ENCODE data around the gene MAST2.
"Not testable (repeated sequence)": the region's sequence is repeated elsewhere in the genome, so short reads cannot be mapped to it uniquely, and the experiment has no call there.

Gene MAST2

GRCh38 chr1:45953934-45954847 lies 150.8 kb downstream of the MAST2 start:
- Mint-ChIP-seq H3K4me1 (no peaks in the 10 kb centered on the region), H3K9me3 (no peaks in the 10 kb centered on the region), H3K27ac (no peak overlapping the region), H3K4me3 (no peak overlapping the region), H3K36me3 (no peaks in the 10 kb centered on the region)
- ATAC-seq (no peak), DNase-seq (ENCODE audit: low spot score in 2 of 2) (no peak)

- no peak for DNase-seq (ENCODE audit: low spot score in 2 of 2)
- no peaks in the 10 kb centered on the region for H3K9me3 Mint-ChIP-seq
- no peaks in the 10 kb centered on the region for H3K36me3 Mint-ChIP-seq
- H3K4me3 Mint-ChIP-seq, result no peak overlapping the region
- no peak for ATAC-seq
- no peak overlapping the region for H3K27ac Mint-ChIP-seq
- H3K4me1 Mint-ChIP-seq, result no peaks in the 10 kb centered on the region
Observed at GRCh38 chr1:45957684-45958083, 154.3 kb downstream of the MAST2 start.

GRCh38 chr1:45958317-45958716 lies 154.9 kb downstream of the MAST2 start:
- no peaks in the 10 kb centered on the region for H3K36me3 Mint-ChIP-seq
- no peak overlapping the region for H3K27ac Mint-ChIP-seq
- no peak overlapping the region for H3K4me3 Mint-ChIP-seq
- no peaks in the 10 kb centered on the region for H3K9me3 Mint-ChIP-seq
- ATAC-seq (no peak), DNase-seq (ENCODE audit: low spot score in 2 of 2) (no peak)
- H3K4me1 Mint-ChIP-seq, result peaks cover 1% of the 10 kb centered on the region

- ATAC-seq (no peak), DNase-seq (ENCODE audit: low spot score in 2 of 2) (no peak)
- Mint-ChIP-seq H3K4me1 (peaks cover 5% of the 10 kb centered on the region), H3K9me3 (no peaks in the 10 kb centered on the region), H3K27ac (no peak overlapping the region), H3K36me3 (no peaks in the 10 kb centered on the region), H3K4me3 (no peak overlapping the region)
Observed at GRCh38 chr1:45960930-45961715, 157.7 kb downstream of the MAST2 start.

- not testable (repeated sequence) for H3K27ac Mint-ChIP-seq; H3K36me3 Mint-ChIP-seq; H3K9me3 Mint-ChIP-seq; H3K4me3 Mint-ChIP-seq; DNase-seq (ENCODE audit: low spot score in 2 of 2); ATAC-seq; H3K4me1 Mint-ChIP-seq
Observed at GRCh38 chr1:45961936-45962335, 158.5 kb downstream of the MAST2 start.

DNA sequence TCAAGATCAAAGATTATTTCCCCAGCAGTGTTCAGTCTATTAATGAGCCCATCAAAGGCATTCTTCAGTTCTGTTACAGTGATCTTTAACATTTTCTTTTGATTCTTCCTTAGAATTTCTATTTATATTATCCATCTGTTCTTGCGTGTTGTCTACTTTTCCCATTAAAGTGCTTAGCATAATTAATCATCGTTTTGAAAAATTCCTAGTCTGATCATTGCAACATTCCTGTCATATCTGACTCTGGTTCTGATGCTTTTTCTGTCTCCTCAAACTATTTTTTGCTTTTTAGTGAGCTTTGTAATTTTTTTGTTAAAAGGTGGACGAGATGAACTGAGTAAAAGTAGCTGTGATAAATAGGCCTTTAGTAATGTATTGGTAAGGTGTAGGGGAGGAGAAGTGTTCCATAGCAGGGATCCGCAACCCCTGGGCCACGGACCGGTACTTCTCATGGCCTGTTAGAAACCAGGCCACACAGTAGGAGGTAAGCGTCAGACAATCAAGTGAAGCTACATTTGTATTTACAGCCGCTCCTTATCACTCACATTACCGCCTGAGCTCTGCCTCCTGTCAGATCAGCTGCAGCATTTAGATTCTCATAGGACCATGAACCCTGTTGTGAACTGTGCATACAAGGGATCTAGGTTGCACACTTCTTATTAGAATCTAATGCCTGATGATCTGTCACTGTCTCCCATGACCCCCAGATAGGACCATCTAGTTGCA lies 165.7 kb downstream of the MAST2 start:
- ATAC-seq (no peak), DNase-seq (ENCODE audit: low spot score in 2 of 2) (no peak)
- no peaks in the 10 kb centered on the region for H3K4me1 Mint-ChIP-seq
- H3K36me3 Mint-ChIP-seq, result no peaks in the 10 kb centered on the region
- no peaks in the 10 kb centered on the region for H3K9me3 Mint-ChIP-seq
- no peak overlapping the region for H3K4me3 Mint-ChIP-seq
- H3K27ac Mint-ChIP-seq, result no peak overlapping the region

GRCh38 chr1:45969866-45970265 lies 166.5 kb downstream of the MAST2 start:
- no peak overlapping the region for H3K27ac Mint-ChIP-seq
- no peaks in the 10 kb centered on the region for H3K9me3 Mint-ChIP-seq
- DNase-seq (ENCODE audit: low spot score in 2 of 2) (no peak), ATAC-seq (no peak)
- H3K4me3 Mint-ChIP-seq, result no peak overlapping the region
- no peaks in the 10 kb centered on the region for H3K4me1 Mint-ChIP-seq
- no peaks in the 10 kb centered on the region for H3K36me3 Mint-ChIP-seq

- no peaks in the 10 kb centered on the region for H3K4me1 Mint-ChIP-seq
- H3K36me3 Mint-ChIP-seq, result no peaks in the 10 kb centered on the region
- no peak overlapping the region for H3K27ac Mint-ChIP-seq
- DNase-seq (ENCODE audit: low spot score in 2 of 2) (no peak), ATAC-seq (no peak)
- H3K9me3 Mint-ChIP-seq, result no peaks in the 10 kb centered on the region
- H3K4me3 Mint-ChIP-seq, result no peak overlapping the region
Observed at GRCh38 chr1:45971335-45971734, 167.9 kb downstream of the MAST2 start.

GRCh38 chr1:45971922-45972531 lies 168.6 kb downstream of the MAST2 start:
- no peaks in the 10 kb centered on the region for H3K9me3 Mint-ChIP-seq
- DNase-seq (ENCODE audit: low spot score in 2 of 2) (no peak), ATAC-seq (no peak)
- no peak overlapping the region for H3K27ac Mint-ChIP-seq
- no peak overlapping the region for H3K4me3 Mint-ChIP-seq
- no peaks in the 10 kb centered on the region for H3K4me1 Mint-ChIP-seq
- H3K36me3 Mint-ChIP-seq, result no peaks in the 10 kb centered on the region

- Mint-ChIP-seq H3K36me3 (no peaks in the 10 kb centered on the region), H3K9me3 (no peaks in the 10 kb centered on the region), H3K4me1 (no peaks in the 10 kb centered on the region), H3K4me3 (no peak overlapping the region), H3K27ac (no peak overlapping the region)
- ATAC-seq, result no peak
- no peak for DNase-seq (ENCODE audit: low spot score in 2 of 2)
Observed at GRCh38 chr1:45972621-45973020, 169.2 kb downstream of the MAST2 start.

- Mint-ChIP-seq H3K9me3 (no peaks in the 10 kb centered on the region), H3K4me1 (no peaks in the 10 kb centered on the region), H3K36me3 (no peaks in the 10 kb centered on the region), H3K4me3 (no peak overlapping the region), H3K27ac (no peak overlapping the region)
- ATAC-seq (no peak), DNase-seq (ENCODE audit: low spot score in 2 of 2) (no peak)
Observed at GRCh38 chr1:45973121-45973520, 169.7 kb downstream of the MAST2 start.

DNA sequence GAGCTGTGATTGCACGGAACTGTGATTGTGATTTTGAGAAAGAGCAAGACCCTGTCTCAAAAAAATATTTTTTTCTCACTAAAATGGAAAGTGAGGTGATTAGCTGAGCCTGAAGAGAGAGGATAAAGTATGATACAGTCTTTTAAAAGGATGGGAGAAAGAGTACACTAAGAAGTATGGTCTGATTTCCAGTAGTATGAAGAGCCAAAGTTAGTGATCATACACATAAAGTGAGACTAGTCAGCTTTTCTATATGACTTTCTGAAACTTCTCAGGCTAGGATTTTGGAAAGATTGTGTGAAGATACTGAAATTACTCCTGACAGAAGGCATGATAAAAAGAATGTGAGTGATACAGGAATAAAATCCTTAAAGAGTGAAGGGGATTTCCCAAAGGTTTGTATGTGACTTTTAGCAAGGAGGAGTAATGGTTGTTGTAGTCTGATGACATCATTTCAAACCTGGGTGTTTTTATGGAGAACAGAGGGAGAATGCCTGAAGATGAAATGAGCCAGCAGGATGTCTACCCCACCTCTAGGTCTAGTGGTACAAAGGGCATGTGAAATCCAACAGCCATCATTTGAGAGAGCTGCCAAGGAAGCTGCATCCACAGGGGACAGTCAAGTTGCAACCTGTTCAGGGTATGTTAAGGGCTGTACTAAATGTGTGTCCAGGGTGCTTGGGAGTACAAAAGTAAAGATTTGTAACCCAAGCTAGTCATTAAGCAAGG lies 171.3 kb downstream of the MAST2 start:
- H3K27ac Mint-ChIP-seq, result no peak overlapping the region
- DNase-seq (ENCODE audit: low spot score in 2 of 2), result no peak
- H3K4me3 Mint-ChIP-seq, result no peak overlapping the region
- no peaks in the 10 kb centered on the region for H3K4me1 Mint-ChIP-seq
- H3K9me3 Mint-ChIP-seq, result no peaks in the 10 kb centered on the region
- no peaks in the 10 kb centered on the region for H3K36me3 Mint-ChIP-seq
- ATAC-seq, result peak; percentile 24

DNA sequence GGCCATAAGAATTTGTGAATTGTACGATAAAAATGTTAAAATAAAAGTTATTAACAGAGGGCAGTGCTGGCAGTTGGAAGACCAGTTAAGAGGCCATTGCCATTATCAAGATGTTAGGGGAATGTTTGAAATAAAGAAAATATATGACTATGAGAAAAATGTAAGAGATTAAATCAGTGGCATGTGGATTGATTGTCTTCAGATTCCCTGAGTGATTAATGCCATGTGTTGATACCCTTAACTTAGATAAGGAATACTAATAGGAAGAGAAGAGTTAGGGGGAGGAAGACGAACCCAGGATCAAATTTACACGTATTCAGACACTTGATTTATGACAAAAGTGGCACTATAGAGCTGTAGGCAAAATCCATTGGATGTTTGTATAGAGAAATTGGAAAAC lies 173.2 kb downstream of the MAST2 start:
- DNase-seq (ENCODE audit: low spot score in 2 of 2) (no peak), ATAC-seq (no peak)
- Mint-ChIP-seq H3K36me3 (no peaks in the 10 kb centered on the region), H3K4me1 (no peaks in the 10 kb centered on the region), H3K4me3 (no peak overlapping the region), H3K27ac (no peak overlapping the region), H3K9me3 (no peaks in the 10 kb centered on the region)

GRCh38 chr1:45979074-45979777 lies 175.8 kb downstream of the MAST2 start:
- Mint-ChIP-seq H3K27ac (no peak overlapping the region), H3K4me1 (no peaks in the 10 kb centered on the region), H3K36me3 (no peaks in the 10 kb centered on the region), H3K9me3 (no peaks in the 10 kb centered on the region), H3K4me3 (no peak overlapping the region)
- ATAC-seq (no peak), DNase-seq (ENCODE audit: low spot score in 2 of 2) (no peak)

All from stimulated activated effector memory CD8-positive, alpha-beta T cell treated with anti-CD3 and anti-CD28 coated beads, Interleukin-12 subunit alpha, Interleukin-12 subunit beta, amount 100 ng/mL, for 72 hours (primary cell).